IMR-90 (cell line): ENCODE measurements around the gene FSTL5. TPM values are rescaled to one million over a fixed set of nuclear protein-coding genes. Genes with fewer than 3 reads are reported as not detected.

Experiments
- ATAC-seq: fragments of 200-7000 bp; cut with Tn5 transposase; 2 replicates; pipeline ENCODE4 v1.9.1; 2020; ENCODE audit warnings: low read depth, mild to moderate bottlenecking, moderate library complexity
- BruUV-seq: library from RNA; stranded (reverse); fragments of 400-500 nt; replicated peaks from 2 replicates; lab custom pipeline; 2021; lab: Mats Ljungman, UMichigan
- CTCF ChIA-PET: fragments of 300-600 bp; formaldehyde crosslinking; extraction: SDS; loops from one replicate; lab custom pipeline; 2021; ENCODE audit warnings: antibody characterized with exemption; lab: Yijun Ruan, JAX
- POLR2A ChIA-PET: fragments of 300-600 bp; sonication (Branson Sonifier 250); formaldehyde crosslinking; loops from one replicate; lab custom pipeline; 2022; ENCODE audit warnings: antibody characterized with exemption; ENCODE audit not compliant: unreplicated experiment; lab: Charles Lee
- DNase-seq: peaks from one replicate; pipeline ENCODE4 v3.0.0; 2013
- H2AFZ ChIP-seq: replicated peaks from 2 replicates; pipeline ENCODE3; 2013; ENCODE audit warnings: low read length, mild to moderate bottlenecking; ENCODE audit not compliant: poor library complexity
- H2AK5ac ChIP-seq: 2 replicates; pipeline ENCODE4 v1.6.1; 2013; ENCODE audit warnings: low read depth, low read length, inconsistent platforms
- H2AK9ac ChIP-seq: replicated peaks from 2 replicates; pipeline ENCODE3; 2013; ENCODE audit warnings: mild to moderate bottlenecking, low read depth, low read length, moderate library complexity; ENCODE audit not compliant: poor library complexity
- H2BK120ac ChIP-seq: 2 replicates; pipeline ENCODE4 v1.6.1; 2013; ENCODE audit warnings: low read depth, low read length, inconsistent platforms
- H2BK15ac ChIP-seq: 3 replicates; pipeline ENCODE4 v1.6.1; 2013; ENCODE audit warnings: low read depth, low read length, inconsistent platforms
- H2BK20ac ChIP-seq: 2 replicates; pipeline ENCODE4 v1.6.1; 2013; ENCODE audit warnings: low read depth, mild to moderate bottlenecking, inconsistent platforms, low read length, moderate library complexity
- H2BK5ac ChIP-seq: 2 replicates; pipeline ENCODE4 v1.6.1; 2013; ENCODE audit warnings: mild to moderate bottlenecking, low read depth, low read length, inconsistent platforms; ENCODE audit not compliant: poor library complexity, severe bottlenecking
- H3K14ac ChIP-seq: replicated peaks from 2 replicates; pipeline ENCODE4 v1.6.1; 2013; ENCODE audit warnings: low read depth, low read length, inconsistent platforms
- H3K18ac ChIP-seq: 2 replicates; pipeline ENCODE4 v1.6.1; 2013; ENCODE audit warnings: low read depth, low read length, control low read depth
- H3K23ac ChIP-seq: 2 replicates; pipeline ENCODE4 v1.6.1; 2013; ENCODE audit warnings: low read depth, low read length, inconsistent platforms
- H3K27ac ChIP-seq: 2 replicates; pipeline ENCODE4 v1.5.1; 2013; ENCODE audit warnings: mild to moderate bottlenecking, control low read depth, low read length; ENCODE audit not compliant: insufficient read depth
- H3K27me3 ChIP-seq: 2 replicates; pipeline ENCODE4 v1.6.1; 2013; ENCODE audit warnings: low read length; ENCODE audit not compliant: control insufficient read depth, insufficient read depth
- H3K36me3 ChIP-seq: 2 replicates; pipeline ENCODE4 v1.6.1; 2013; ENCODE audit warnings: low read length, mixed read lengths; ENCODE audit not compliant: control insufficient read depth, insufficient read depth
- H3K4ac ChIP-seq: 2 replicates; pipeline ENCODE4 v1.6.1; 2013; ENCODE audit warnings: low read depth, low read length, inconsistent platforms
- H3K4me1 ChIP-seq: 2 replicates; pipeline ENCODE4 v1.6.1; 2013; ENCODE audit warnings: low read length, mixed read lengths; ENCODE audit not compliant: control insufficient read depth, insufficient read depth
- H3K4me2 ChIP-seq: 2 replicates; pipeline ENCODE4 v1.6.1; 2013; ENCODE audit warnings: low read depth, mild to moderate bottlenecking, control low read depth, low read length, moderate library complexity
- H3K4me3 ChIP-seq: 2 replicates; pipeline ENCODE4 v1.5.1; 2013; ENCODE audit warnings: low read depth, mild to moderate bottlenecking, control low read depth, low read length, moderate library complexity; ENCODE audit not compliant: insufficient read depth
- H3K56ac ChIP-seq: 2 replicates; pipeline ENCODE4 v1.6.1; 2013; ENCODE audit warnings: low read length, inconsistent platforms; ENCODE audit not compliant: insufficient read depth; ENCODE audit errors: extremely low read depth
- H3K79me1 ChIP-seq, 2 experiments: 2 replicates each; pipeline ENCODE4 v1.6.1; 2013; ENCODE audit warnings: low read length in 2 of 2, inconsistent platforms in 1 of 2, low read depth in 1 of 2
- H3K9ac ChIP-seq: 2 replicates; pipeline ENCODE4 v1.6.1; 2013; ENCODE audit warnings: low read depth, low read length, control low read depth
- H3K9me1 ChIP-seq: 2 replicates; pipeline ENCODE4 v1.6.1; 2013; ENCODE audit warnings: low read length, inconsistent platforms; ENCODE audit not compliant: insufficient read depth
- H3K9me3 ChIP-seq: 2 replicates; pipeline ENCODE4 v1.6.1; 2013; ENCODE audit warnings: low read length; ENCODE audit not compliant: control insufficient read depth, insufficient read depth
- H4K20me1 ChIP-seq: 2 replicates; pipeline ENCODE4 v1.6.1; 2013; ENCODE audit warnings: low read length, inconsistent platforms; ENCODE audit not compliant: insufficient read depth
- H4K5ac ChIP-seq: 2 replicates; pipeline ENCODE4 v1.6.1; 2013; ENCODE audit warnings: mild to moderate bottlenecking, low read depth, low read length, control low read depth
- H4K8ac ChIP-seq, 2 experiments: 2 replicates each; pipeline ENCODE4 v1.6.1; 2013; ENCODE audit warnings: low read depth in 2 of 2, low read length in 2 of 2, control low read depth in 1 of 2, inconsistent platforms in 1 of 2
- H4K91ac ChIP-seq: 2 replicates; pipeline ENCODE4 v1.6.1; 2013; ENCODE audit warnings: low read depth, low read length, inconsistent platforms; ENCODE audit not compliant: insufficient read depth
- BHLHE40 ChIP-seq: fragments of 150-350 bp; IDR thresholded peaks from 2 replicates; pipeline ENCODE4 v1.6.1; 2016; ENCODE audit warnings: mild to moderate bottlenecking, low read depth, low read length
- CEBPB ChIP-seq: IDR thresholded peaks from 2 replicates; pipeline ENCODE4 v1.6.1; 2012; ENCODE audit warnings: low read depth, low read length, improper control_type of control experiment
- CHD1 ChIP-seq: IDR thresholded peaks from 2 replicates; pipeline ENCODE4 v1.6.1; 2012; ENCODE audit warnings: low read depth, low read length, improper control_type of control experiment
- CTCF ChIP-seq: conservative IDR thresholded peaks from 2 replicates; pipeline ENCODE4 v1.5.1; 2012; ENCODE audit warnings: mild to moderate bottlenecking, low read depth, low read length, improper control_type of control experiment
- FOS ChIP-seq: fragments of 150-350 bp; IDR thresholded peaks from 2 replicates; pipeline ENCODE4 v1.6.1; 2016; ENCODE audit warnings: low read depth, low read length
- MAFK ChIP-seq: IDR thresholded peaks from 2 replicates; pipeline ENCODE4 v1.6.1; 2012; ENCODE audit warnings: low read depth, low read length, improper control_type of control experiment
- MAZ ChIP-seq: IDR thresholded peaks from 2 replicates; pipeline ENCODE4 v1.6.1; 2012; ENCODE audit warnings: low read depth, mild to moderate bottlenecking, low read length, improper control_type of control experiment, moderate library complexity, borderline replicate concordance
- MXI1 ChIP-seq: IDR thresholded peaks from 2 replicates; pipeline ENCODE4 v1.6.1; 2012; ENCODE audit warnings: low read depth, mild to moderate bottlenecking, low read length, moderate library complexity, borderline replicate concordance
- NFE2L2 ChIP-seq: fragments of 150-350 bp; IDR thresholded peaks from 2 replicates; pipeline ENCODE4 v1.6.1; 2016; ENCODE audit warnings: low read depth, mild to moderate bottlenecking, low read length
- POLR2A ChIP-seq: IDR thresholded peaks from 2 replicates; pipeline ENCODE4 v1.6.1; 2012; ENCODE audit warnings: mild to moderate bottlenecking, low read depth, low read length
- RAD21 ChIP-seq: IDR thresholded peaks from 2 replicates; pipeline ENCODE4 v1.6.1; 2012; ENCODE audit warnings: low read length, improper control_type of control experiment
- RCOR1 ChIP-seq: IDR thresholded peaks from 2 replicates; pipeline ENCODE4 v1.6.1; 2012; ENCODE audit warnings: mild to moderate bottlenecking, low read length, improper control_type of control experiment; ENCODE audit not compliant: insufficient replicate concordance
- RFX5 ChIP-seq: IDR thresholded peaks from 2 replicates; pipeline ENCODE4 v1.8.0; 2012; ENCODE audit warnings: low read depth, mild to moderate bottlenecking, low read length, moderate library complexity
- SMC3 ChIP-seq: fragments of 150-350 bp; IDR thresholded peaks from 2 replicates; pipeline ENCODE4 v1.6.1; 2016; ENCODE audit warnings: low read depth, mild to moderate bottlenecking, antibody characterized with exemption, low read length, moderate library complexity
- USF2 ChIP-seq: fragments of 150-350 bp; IDR thresholded peaks from 2 replicates; pipeline ENCODE4 v1.6.1; 2017; ENCODE audit warnings: mild to moderate bottlenecking, antibody characterized with exemption, low read length, low read depth
- WGBS, 2 experiments: methylation state at CpG; one replicate each; pipeline versions ENCODE4 v1.1.5 to v1.1.7; 2013; ENCODE audit warnings: missing lambda C conversion rate in 2 of 2; ENCODE audit not compliant: insufficient read length in 1 of 2; ENCODE audit errors: extremely low coverage in 2 of 2; 5-methylcytosine and 5-hydroxymethylcytosine counted together
- dilution Hi-C: fragments of 300-500 bp; cut with HindIII; formaldehyde crosslinking; loops from one replicate; pipeline ENCODE4 v1.14.3; 2018; ENCODE audit warnings: low sequenced_read_pairs; ENCODE audit not compliant: unreplicated experiment
- in situ Hi-C: fragments of 300-500 bp; cut with MboI; formaldehyde crosslinking; loops from 3 replicates; pipeline ENCODE4 v1.14.3; 2019; ENCODE audit warnings: low sequenced_read_pairs, inconsistent platforms, mixed read lengths
- intact Hi-C: fragments of 100-400 bp; cut with micrococcal nuclease; formaldehyde crosslinking; loops from 2 replicates; pipeline ENCODE4 v1.10.0; 2022
- polyA plus RNA-seq, 3 experiments: library from polyadenylated mRNA; depleted of rRNA; stranded (reverse); fragments of >200 nt; gene quantifications; 2 replicates each; pipeline ENCODE4 v1.2.3, GENCODE V29; 2012; ENCODE audit warnings: low replicate concordance in 1 of 3
- total RNA-seq: library from RNA; depleted of rRNA; stranded (reverse); fragments of >200 nt; gene quantifications from 2 replicates; pipeline ENCODE4 v1.2.3, GENCODE V29; 2012
- TF ChIP-seq, protein P1 (sequence below): fragments of 150-350 bp; IDR thresholded peaks from 2 replicates; pipeline ENCODE4 v1.6.1; 2016; ENCODE audit warnings: low read depth, mild to moderate bottlenecking, low read length, moderate library complexity, borderline replicate concordance

FSTL5 gene
- total and polyA plus RNA-seq, 2 of the 4 experiments (the other 2 are of a cell fraction) = under 0.01 TPM; not detected in 1

DNA sequence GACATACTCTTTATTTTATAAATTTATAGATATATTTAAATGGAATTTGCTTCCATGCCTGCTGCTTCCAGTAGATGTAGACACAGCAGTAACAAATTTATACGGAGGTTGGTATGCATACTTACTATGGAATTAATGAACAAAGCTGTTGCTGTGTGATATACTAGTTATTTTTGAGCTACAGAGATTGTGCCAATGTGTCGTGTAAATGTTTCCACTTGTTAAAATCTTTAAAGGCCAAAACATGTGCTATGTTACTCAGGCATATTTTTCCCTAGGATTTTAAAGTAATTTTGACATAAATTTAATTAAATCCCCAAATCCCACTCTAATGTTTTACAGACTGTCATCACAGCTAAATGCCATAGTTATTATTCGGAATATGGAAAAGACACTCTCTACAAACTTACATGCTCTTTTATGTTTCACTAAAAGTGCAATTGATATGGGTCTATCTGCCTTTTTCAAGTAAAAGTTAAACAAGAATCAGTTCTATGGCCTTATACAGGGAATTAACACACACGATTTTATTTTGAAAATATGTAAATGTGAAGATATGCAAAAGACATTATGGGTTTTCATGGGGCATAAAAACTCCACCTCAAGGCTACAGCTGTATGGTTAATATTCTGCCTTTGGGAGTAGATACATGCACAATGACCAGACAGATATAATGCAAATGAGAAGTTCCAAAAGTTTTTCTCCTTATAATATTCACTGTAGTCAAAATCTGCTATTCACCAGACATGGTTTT, 256.8 kb downstream of the FSTL5 start:
- Histone ChIP-seq H3K79me1 (no peaks in the 10 kb centered on the region), H2BK20ac (no peak overlapping the region), H2BK5ac (no peak overlapping the region), H3K4me2 (no peak overlapping the region), H3K27me3 (no peaks in the 10 kb centered on the region), H4K8ac (no peak overlapping the region), H2AFZ (no peak overlapping the region), H3K36me3 (no peaks in the 10 kb centered on the region), H3K23ac (no peak overlapping the region), H3K4ac (no peak overlapping the region), H3K14ac (no peak overlapping the region), H3K27ac (no peak overlapping the region), H2BK15ac (no peak overlapping the region), H3K9me1 (no peaks in the 10 kb centered on the region), H3K56ac (no peak overlapping the region), H4K5ac (no peak overlapping the region), H2BK120ac (no peak overlapping the region), H4K91ac (no peak overlapping the region), H2AK9ac (no peak overlapping the region), H2AK5ac (no peak overlapping the region), H3K4me1 (no peaks in the 10 kb centered on the region), H3K4me3 (no peak overlapping the region), H3K18ac (no peak overlapping the region), H4K20me1 (no peaks in the 10 kb centered on the region), H3K9ac (no peak overlapping the region), H3K9me3 (no peaks in the 10 kb centered on the region)
- DNase-seq (no peak), ATAC-seq (no peak)
- intact Hi-C loops (no loop called here), in situ Hi-C loops (no loop called here), dilution Hi-C loops (no loop called here)
- CTCF ChIA-PET = interaction anchor here (0.7 kb wide), 1 partner anchor 204 kb away, joined by 3 read pairs; no protein-coding TSS in a partner anchor
- BruUV-seq = no TSS peak
- POLR2A ChIA-PET = no interaction called here
- TF ChIP-seq CEBPB = no peak
- no peak for TF ChIP-seq RAD21
- TF ChIP-seq CHD1 = no peak
- TF ChIP-seq USF2 = no peak
- no peak for TF ChIP-seq POLR2A
- TF ChIP-seq RFX5 = no peak
- no peak for TF ChIP-seq CTCF
- no peak for TF ChIP-seq FOS
- no peak for TF ChIP-seq NFE2L2
- TF ChIP-seq RCOR1 = no peak
- TF ChIP-seq, protein P1, sequence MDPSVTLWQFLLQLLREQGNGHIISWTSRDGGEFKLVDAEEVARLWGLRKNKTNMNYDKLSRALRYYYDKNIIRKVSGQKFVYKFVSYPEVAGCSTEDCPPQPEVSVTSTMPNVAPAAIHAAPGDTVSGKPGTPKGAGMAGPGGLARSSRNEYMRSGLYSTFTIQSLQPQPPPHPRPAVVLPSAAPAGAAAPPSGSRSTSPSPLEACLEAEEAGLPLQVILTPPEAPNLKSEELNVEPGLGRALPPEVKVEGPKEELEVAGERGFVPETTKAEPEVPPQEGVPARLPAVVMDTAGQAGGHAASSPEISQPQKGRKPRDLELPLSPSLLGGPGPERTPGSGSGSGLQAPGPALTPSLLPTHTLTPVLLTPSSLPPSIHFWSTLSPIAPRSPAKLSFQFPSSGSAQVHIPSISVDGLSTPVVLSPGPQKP = no peak
- TF ChIP-seq SMC3 = no peak
- TF ChIP-seq MAZ = no peak
- no peak for TF ChIP-seq MAFK
- no peak for TF ChIP-seq BHLHE40
- TF ChIP-seq MXI1 = no peak
- no CpG with 5 or more reads among the region's 4 CpGs for WGBS, 2 experiments
